GM13976 (cell line): Measurements from ENCODE around the gene CSPG5.

Source experiments
- DNase-seq: peaks from one replicate; pipeline ENCODE4 v3.0.0; 2012; ENCODE audit warnings: low spot score
- CTCF ChIP-seq: IDR thresholded peaks from 2 replicates; pipeline ENCODE4 v1.5.1; 2012; ENCODE audit warnings: borderline replicate concordance, mild to moderate bottlenecking; ENCODE audit not compliant: insufficient read depth; ENCODE audit errors: extremely low read depth, missing control alignments, control extremely low read depth
- in situ Hi-C: fragments of 300-500 bp; cut with MboI; formaldehyde crosslinking; loops from one replicate; pipeline ENCODE4 v1.12.0; 2022; ENCODE audit warnings: low sequenced_read_pairs, mixed read lengths, inconsistent platforms; ENCODE audit not compliant: unreplicated experiment

The CSPG5 gene

DNA sequence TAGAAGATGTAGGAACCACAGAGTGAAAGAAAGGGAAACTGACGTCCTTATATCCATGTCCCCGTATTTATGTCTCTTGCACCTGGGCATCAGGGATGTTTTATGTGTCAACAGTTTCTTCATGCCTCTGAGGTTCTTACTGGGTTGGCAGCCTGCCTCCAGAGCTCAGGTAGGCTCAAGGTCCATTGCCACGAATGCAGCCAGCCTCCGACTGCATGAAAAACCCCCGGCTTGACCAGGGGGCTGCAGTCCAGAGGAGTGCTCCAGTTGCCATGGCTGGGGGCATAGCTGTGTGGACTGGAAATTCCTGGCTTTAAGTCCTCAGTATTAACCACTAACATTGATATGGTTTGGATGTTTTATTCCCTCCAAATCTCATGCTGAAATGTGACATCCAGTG is 2.8 kb upstream of the CSPG5 start:
- TF ChIP-seq CTCF: no peak
- in situ Hi-C loops: no loop called here
- no peak for DNase-seq

GRCh38 chr3:47580481-47580880 is 1.8 kb upstream of the CSPG5 start:
- no peak for DNase-seq
- no peak for TF ChIP-seq CTCF
- in situ Hi-C loops: no loop called here

DNA sequence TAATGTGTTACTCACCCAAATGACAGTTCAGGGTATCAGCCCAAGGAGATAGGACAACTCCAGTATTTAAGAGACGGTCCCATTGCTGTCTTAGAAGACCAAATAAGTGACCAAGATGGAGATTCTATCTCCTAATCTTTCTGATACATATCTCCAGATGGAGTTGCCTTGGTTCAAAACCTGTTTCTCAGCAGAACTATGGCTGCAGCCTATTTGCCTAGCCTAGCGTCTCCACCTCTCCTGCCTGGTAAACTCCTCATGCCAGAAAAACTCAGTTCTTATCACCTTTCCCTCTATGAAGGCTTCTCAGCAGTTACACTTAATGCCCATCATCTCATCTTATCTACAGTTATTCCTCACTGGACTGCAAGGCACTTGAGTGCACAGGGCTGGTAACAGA is 1.2 kb upstream of the CSPG5 start:
- in situ Hi-C loops: no loop called here
- no peak for TF ChIP-seq CTCF
- no peak for DNase-seq

DNA sequence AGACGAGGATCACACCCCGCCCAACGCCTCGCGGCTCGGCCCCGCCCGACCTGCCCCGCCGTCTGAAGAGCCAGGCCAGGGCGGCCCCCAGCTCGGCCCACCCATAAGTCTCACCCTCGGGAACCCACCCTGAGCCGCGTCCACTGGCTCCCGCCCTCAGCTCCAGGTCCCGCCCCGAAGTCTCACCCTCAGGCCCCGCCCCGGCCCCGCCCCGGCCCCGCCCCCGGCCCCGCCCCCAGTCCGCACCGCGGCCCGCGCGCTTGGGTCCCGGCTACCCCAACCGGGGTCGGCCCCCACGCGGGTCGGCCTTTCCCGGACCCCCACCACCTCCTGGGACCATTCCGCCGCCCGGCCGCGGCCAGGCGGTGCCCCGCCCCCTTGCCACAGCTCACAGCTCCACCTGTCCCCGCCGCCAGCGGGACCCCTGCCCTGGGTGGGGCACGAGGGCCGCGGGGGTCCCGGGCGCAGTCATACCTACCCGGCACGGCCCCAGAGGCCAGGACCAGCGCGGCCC is 489 bp downstream of the CSPG5 start:
- in situ Hi-C loops: no loop called here
- TF ChIP-seq CTCF: no peak
- peak; percentile 90 for DNase-seq

DNA sequence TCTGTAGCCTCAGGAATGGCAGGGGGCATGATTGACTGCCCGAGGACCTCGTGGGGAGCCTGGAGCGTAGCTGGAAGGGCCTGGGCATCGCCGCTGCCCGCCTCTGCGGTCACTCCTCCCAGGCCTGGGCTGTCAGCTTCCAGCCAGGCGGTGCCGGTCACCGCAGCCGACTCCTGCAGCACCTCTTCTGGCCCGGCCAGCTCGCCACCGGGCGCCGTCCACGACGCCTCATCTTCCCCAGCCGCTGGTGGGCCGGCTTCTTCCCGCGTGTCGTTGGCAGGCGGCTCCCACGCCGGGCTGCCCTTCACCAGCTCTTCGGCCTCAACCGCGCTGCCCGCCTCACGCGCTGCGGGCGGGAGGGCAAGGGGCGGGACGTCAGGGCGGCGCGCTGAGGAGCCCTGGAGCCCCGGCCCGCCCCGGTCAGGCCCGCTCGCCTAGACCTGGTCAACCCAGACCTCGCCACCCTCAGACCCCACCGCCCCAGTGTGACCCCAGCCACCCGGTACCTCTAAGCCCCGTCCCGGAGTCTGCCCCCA is 1.0 kb downstream of the CSPG5 start:
- DNase-seq: no peak
- TF ChIP-seq CTCF: no peak
- in situ Hi-C loops: no loop called here

DNA sequence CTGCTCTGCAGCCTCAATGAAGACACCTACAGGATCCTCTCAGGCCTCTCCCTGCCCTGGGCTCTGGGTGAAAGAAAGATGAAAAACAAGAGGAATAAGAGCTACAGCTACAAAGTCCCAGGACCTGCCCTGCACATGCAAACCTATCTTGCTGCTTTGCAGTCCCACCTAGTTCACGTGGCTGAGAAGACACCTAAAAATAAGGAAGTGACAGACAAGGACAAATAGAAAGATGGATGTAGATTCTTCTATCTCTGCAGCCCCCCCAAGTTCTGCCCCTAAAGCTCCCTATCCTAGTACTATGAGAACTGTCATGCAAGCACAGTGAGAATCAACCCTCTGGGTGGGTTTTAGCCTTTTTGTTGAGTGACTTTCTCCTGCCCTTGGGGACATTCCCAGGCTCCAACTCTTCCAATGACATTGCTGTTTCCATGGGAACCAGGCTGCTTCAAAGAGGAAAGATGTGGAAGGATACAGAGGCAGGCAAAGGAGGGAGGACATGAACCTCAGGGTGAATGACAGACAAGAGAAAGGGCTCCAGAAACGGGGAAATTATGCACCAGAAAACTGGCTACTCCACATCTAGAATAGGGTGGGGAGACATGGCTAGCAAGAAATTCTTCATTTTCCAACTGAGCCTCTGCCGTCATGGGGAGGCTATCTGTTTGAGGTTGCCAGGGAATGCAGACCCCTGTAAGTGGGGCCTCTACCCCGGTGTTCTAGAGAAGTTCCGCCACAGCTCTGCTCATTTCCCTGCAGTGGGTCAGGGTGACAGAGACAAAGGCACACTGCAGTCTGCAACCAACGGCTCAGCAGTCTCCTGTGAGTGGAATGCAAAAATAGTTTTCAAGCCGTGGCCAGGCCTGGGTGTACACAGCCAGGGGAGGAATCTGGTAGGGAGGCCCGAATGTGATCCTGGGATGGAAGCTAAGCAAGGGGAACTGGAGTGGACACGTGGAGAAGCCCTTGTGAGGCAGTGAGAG is 5.2 kb downstream of the CSPG5 start:
- DNase-seq: no peak
- in situ Hi-C loops: no loop called here
- no peak for TF ChIP-seq CTCF
